Measurements from ENCODE around the gene SUN5. TPM values are rescaled to one million over a fixed set of nuclear protein-coding genes. Genes with fewer than 3 reads are reported as not detected.

The SUN5 gene
- total and polyA plus RNA-seq, 7 experiments from 2014 or later, result not detected

DNA sequence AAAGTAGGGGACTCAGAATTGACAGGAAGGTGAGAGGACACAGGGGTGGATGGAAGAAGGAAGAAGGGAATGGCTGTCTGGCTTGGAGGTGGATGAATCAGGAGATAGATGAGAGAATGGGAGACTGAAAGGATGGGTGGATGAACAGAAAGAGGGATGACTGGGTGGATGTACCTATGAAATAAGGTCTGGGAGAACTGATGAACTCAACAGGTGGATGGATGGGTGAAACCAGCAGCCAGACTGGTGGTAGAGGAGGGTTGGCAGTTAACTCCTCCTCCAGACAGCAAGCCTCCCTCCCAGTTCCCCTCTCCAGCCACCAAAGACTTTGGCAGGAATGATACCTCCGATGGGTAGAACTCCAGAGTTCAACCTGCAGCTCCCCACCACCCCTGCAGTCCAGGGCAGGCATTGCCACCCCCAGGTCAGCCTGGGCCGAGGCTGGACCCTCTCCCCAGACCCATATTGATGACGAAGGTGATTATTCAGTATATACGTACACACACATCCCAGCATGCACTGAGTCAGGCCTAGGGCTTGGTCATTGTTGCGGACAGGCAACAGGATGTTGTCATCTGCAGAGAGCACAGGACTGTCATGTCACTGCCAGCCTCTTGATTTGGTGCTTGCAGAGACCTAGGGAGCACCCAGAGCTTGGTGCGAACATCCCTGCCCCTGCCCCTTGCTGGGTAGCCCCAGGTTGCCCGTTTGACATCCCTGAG lies 2.0 kb downstream of the SUN5 start:
- ChIA-PET CTCF (interaction anchor here (1.0 kb wide), 1 partner anchor 36 kb away, joined by 3 read pairs; no protein-coding TSS in a partner anchor), POLR2A (interaction anchor here (1.0 kb wide), 1 partner anchor 26 kb away, joined by 3 read pairs; no protein-coding TSS in a partner anchor)
- H3K9me3 Mint-ChIP-seq, result peaks cover 0 to 9% (median 0%) of the 10 kb centered on the region in 11 donors
- H3K36me3 Mint-ChIP-seq, result peaks cover 0 to 3% (median 0%) of the 10 kb centered on the region in 5 donors
- H3K9me3 ChIP-seq (ENCODE audit: control insufficient read depth in 2 of 3, low read length in 3 of 3), result peaks cover 0 to 3% (median 0%) of the 10 kb centered on the region in 3 experiments
- no peak overlapping the region for H3K27ac ChIP-seq (ENCODE audit: low read depth, low read length)
- H3K27ac Mint-ChIP-seq, result peak overlapping the region in 6 of 9 donors; percentile 7 to 80 (median 42)
- no peaks in the 10 kb centered on the region for H3K36me3 ChIP-seq (ENCODE audit: control insufficient read depth in 2 of 3, insufficient read depth in 3 of 3, low read length in 3 of 3)
- DNase-seq, result no peak
- no peaks in the 10 kb centered on the region for H3K27me3 Mint-ChIP-seq
- intact Hi-C loops (cut with micrococcal nuclease), result no loop called here
- no peak for ATAC-seq
- H3K4me1 ChIP-seq (ENCODE audit: control insufficient read depth in 2 of 2, insufficient read depth in 2 of 2, low read length in 2 of 2), result peaks cover 0 to 20% of the 10 kb centered on the region in 2 donors
- H3K27me3 ChIP-seq (ENCODE audit: control insufficient read depth in 2 of 2, insufficient read depth in 2 of 2, low read length in 2 of 2), result no peaks in the 10 kb centered on the region
- no peak overlapping the region for H3K4me3 ChIP-seq (ENCODE audit: low read length)
- peaks cover 6 to 62% (median 47%) of the 10 kb centered on the region in 7 donors for H3K4me1 Mint-ChIP-seq
- peak overlapping the region in 3 of 10 donors; percentile 3 to 25 (median 3) for H3K4me3 Mint-ChIP-seq

DNA sequence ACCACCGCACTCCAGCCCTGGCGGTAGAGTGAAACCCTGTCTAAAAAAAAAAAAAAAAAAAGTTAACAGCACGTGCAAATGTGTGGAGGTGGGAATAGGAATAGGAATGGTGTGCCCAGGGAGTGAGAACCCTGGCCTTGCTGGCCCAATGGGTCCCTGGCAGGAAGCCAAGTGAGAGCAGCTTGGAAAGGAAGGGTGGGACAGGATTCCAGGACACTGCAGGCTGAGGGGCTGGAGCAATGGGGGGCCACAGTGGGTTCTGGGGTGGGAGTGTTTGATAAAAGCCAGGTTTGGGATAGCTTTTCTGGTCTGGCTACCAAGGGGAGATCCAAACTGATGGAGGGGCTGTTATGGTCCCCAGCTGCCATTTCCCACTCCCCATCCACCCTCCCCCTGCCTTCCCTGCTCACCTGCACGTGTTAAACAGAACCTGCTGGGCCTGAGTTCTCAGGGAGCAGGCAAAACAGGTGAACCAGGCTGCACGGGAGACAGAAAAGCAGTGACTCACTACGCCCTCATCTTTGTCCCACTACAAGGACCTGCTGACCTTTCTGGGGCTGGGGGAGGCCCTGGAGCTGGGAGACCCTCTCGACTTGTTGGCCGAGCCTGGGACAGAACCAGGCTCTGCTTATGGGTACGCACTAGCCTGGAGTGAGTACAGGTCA lies 3.3 kb downstream of the SUN5 start:
- H3K27me3 Mint-ChIP-seq, result no peaks in the 10 kb centered on the region
- no peak overlapping the region for H3K27ac ChIP-seq (ENCODE audit: low read depth, low read length)
- peaks cover 0 to 22% (median 3%) of the 10 kb centered on the region in 11 donors for H3K9me3 Mint-ChIP-seq
- no peak overlapping the region for H3K4me3 Mint-ChIP-seq
- H3K27ac Mint-ChIP-seq, result peak overlapping the region in 7 of 9 donors; percentile 7 to 79 (median 40)
- peaks cover 0 to 3% (median 0%) of the 10 kb centered on the region in 3 experiments for H3K9me3 ChIP-seq (ENCODE audit: control insufficient read depth in 2 of 3, low read length in 3 of 3)
- ATAC-seq (no peak), DNase-seq (no peak)
- H3K4me1 Mint-ChIP-seq, result peaks cover 9 to 67% (median 59%) of the 10 kb centered on the region in 7 donors
- CTCF ChIA-PET, result no interaction called here
- no peaks in the 10 kb centered on the region for H3K36me3 ChIP-seq (ENCODE audit: control insufficient read depth in 2 of 3, insufficient read depth in 3 of 3, low read length in 3 of 3)
- POLR2A ChIA-PET, result no interaction called here
- H3K36me3 Mint-ChIP-seq, result peaks cover 0 to 8% (median 0%) of the 10 kb centered on the region in 5 donors
- intact Hi-C loops (cut with micrococcal nuclease), result no loop called here
- H3K4me1 ChIP-seq (ENCODE audit: control insufficient read depth in 2 of 2, insufficient read depth in 2 of 2, low read length in 2 of 2), result peaks cover 0 to 24% of the 10 kb centered on the region in 2 donors
- H3K4me3 ChIP-seq (ENCODE audit: low read length), result no peak overlapping the region
- H3K27me3 ChIP-seq (ENCODE audit: control insufficient read depth in 2 of 2, insufficient read depth in 2 of 2, low read length in 2 of 2), result no peaks in the 10 kb centered on the region

DNA sequence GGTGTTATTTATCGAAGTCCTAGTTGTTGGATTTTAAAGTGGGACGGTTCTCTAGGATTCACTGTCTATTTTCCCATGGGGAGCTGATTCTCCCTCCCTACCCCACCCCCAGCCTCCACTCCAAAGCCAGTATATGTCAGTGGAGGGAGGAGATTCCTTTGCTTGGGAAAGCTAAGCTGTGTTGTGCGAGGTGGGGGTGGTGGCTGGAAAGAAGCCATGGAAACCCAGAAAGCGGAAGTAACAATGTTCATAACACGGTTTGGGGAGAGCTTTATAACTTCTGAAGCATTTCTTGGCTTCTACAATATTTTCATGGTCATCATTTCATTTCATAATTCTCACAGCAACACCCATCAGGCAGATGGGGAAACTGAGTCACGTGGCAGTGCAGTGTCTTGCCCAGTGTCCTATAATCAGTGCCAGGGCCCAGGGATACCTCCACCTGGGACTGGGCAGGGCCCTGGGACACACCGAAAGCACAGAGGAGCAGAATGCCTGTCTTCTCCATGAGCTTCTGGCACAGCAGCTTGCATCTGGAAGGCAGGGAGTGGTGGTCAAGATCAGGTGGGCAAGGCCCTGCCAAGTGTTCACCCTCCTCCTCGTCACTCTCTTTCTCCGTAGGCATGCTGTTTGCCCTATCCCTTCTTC lies 4.5 kb downstream of the SUN5 start:
- no peak overlapping the region for H3K4me3 ChIP-seq (ENCODE audit: low read length)
- ChIA-PET CTCF (interaction anchor here (0.5 to 0.7 kb wide), 2 partner anchors 98 to 100 kb away, joined by 3 read pairs; no protein-coding TSS in a partner anchor), POLR2A (interaction anchor here (0.6 to 1.4 kb wide), 5 partner anchors 27 to 287 kb away, joined by 3 to 4 read pairs (median 3); no protein-coding TSS in a partner anchor)

DNA sequence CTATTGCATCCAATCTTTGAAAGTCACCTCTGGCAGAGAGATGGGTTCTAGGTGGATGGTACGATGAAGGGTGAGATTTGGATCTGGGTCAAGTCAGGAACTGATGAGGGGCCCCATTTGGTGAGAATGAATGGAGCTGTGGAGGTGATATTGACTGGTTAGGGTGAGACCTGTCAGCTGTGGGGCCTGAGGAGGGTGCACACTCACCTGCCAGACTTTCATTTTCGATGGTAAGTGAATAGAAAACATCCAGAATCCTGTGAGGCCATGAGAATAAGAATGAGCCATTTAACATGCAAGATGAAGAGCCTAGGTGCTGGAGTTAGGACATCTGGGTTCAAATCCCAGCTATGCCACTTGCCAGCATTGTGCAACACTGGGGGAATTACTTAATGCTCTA lies 6.8 kb downstream of the SUN5 start:
- ChIA-PET CTCF (interaction anchor here (1.0 kb wide), 1 partner anchor 53 kb away, joined by 3 read pairs; no protein-coding TSS in a partner anchor), POLR2A (no interaction called here)
- H3K4me1 Mint-ChIP-seq, result peaks cover 9 to 73% (median 62%) of the 10 kb centered on the region in 7 donors
- H3K9me3 ChIP-seq (ENCODE audit: control insufficient read depth in 2 of 3, low read length in 3 of 3), result peaks cover 0 to 5% (median 0%) of the 10 kb centered on the region in 3 experiments
- intact Hi-C loops (cut with micrococcal nuclease), result loop anchor here in 1 of 2 donors (10.0 kb wide), 1 partner anchor 53 kb away; no protein-coding TSS in a partner anchor
- peak overlapping the region in 2 of 9 donors; percentile 27 to 36 for H3K27ac Mint-ChIP-seq
- no peaks in the 10 kb centered on the region for H3K36me3 ChIP-seq (ENCODE audit: control insufficient read depth in 2 of 3, insufficient read depth in 3 of 3, low read length in 3 of 3)
- no peaks in the 10 kb centered on the region for H3K27me3 ChIP-seq (ENCODE audit: control insufficient read depth in 2 of 2, insufficient read depth in 2 of 2, low read length in 2 of 2)
- peaks cover 0 to 30% (median 7%) of the 10 kb centered on the region in 11 donors for H3K9me3 Mint-ChIP-seq
- peaks cover 0 to 20% of the 10 kb centered on the region in 2 donors for H3K4me1 ChIP-seq (ENCODE audit: control insufficient read depth in 2 of 2, insufficient read depth in 2 of 2, low read length in 2 of 2)
- H3K4me3 ChIP-seq (ENCODE audit: low read length), result no peak overlapping the region
- no peak overlapping the region for H3K27ac ChIP-seq (ENCODE audit: low read depth, low read length)
- no peak for ATAC-seq
- H3K4me3 Mint-ChIP-seq, result peak overlapping the region in 3 of 10 donors; percentile 1 to 36 (median 25)
- peaks cover 4 to 17% (median 6%) of the 10 kb centered on the region in 5 donors for H3K36me3 Mint-ChIP-seq
- no peak for DNase-seq
- no peaks in the 10 kb centered on the region for H3K27me3 Mint-ChIP-seq

More for the DNA sequence above, 4.5 kb downstream of the SUN5 start:
- H3K4me1 ChIP-seq (ENCODE audit: control insufficient read depth in 2 of 2, insufficient read depth in 2 of 2, low read length in 2 of 2), result peaks cover 0 to 19% of the 10 kb centered on the region in 2 donors
- Mint-ChIP-seq H3K36me3 (peaks cover 3 to 13% (median 5%) of the 10 kb centered on the region in 5 donors), H3K27me3 (no peaks in the 10 kb centered on the region), H3K4me3 (peak overlapping the region in 4 of 10 donors; percentile 10 to 39 (median 28)), H3K27ac (peak overlapping the region in 6 of 9 donors; percentile 5 to 56 (median 35)), H3K4me1 (peaks cover 9 to 64% (median 54%) of the 10 kb centered on the region in 7 donors), H3K9me3 (peaks cover 0 to 22% (median 5%) of the 10 kb centered on the region in 11 donors)
- H3K36me3 ChIP-seq (ENCODE audit: control insufficient read depth in 2 of 3, insufficient read depth in 3 of 3, low read length in 3 of 3), result no peaks in the 10 kb centered on the region
- no peaks in the 10 kb centered on the region for H3K27me3 ChIP-seq (ENCODE audit: control insufficient read depth in 2 of 2, insufficient read depth in 2 of 2, low read length in 2 of 2)
- no peak overlapping the region for H3K27ac ChIP-seq (ENCODE audit: low read depth, low read length)
- intact Hi-C loops (cut with micrococcal nuclease), result loop anchor here in 1 of 2 donors (10.0 kb wide), 1 partner anchor 55 kb away; no protein-coding TSS in a partner anchor
- DNase-seq, result no peak
- H3K9me3 ChIP-seq (ENCODE audit: control insufficient read depth in 2 of 3, low read length in 3 of 3), result peaks cover 0 to 5% (median 0%) of the 10 kb centered on the region in 3 experiments
- ATAC-seq, result no peak

DNA sequence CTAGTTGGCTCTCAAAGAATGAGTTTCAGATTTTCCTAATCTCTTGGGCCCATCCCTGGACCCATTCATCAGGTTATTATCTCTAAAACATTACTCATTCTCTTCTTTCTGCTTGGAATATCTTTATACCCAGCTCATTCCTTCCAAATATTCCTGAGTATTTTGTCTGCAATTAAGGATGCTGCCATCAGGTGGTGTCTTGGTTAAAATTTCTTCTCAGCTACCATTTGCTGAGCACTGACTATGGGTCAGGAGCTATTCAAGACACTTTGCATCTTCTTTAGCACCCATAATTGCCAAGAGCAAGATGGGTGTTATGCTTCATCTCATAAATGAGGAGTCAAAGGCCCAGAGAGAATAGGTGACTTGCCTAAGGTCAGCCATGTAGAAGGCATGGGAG lies 8.4 kb downstream of the SUN5 start:
- intact Hi-C loops (cut with micrococcal nuclease), result loop anchor here in 1 of 2 donors (10.0 kb wide), 1 partner anchor 51 kb away; no protein-coding TSS in a partner anchor
- ATAC-seq (no peak), DNase-seq (no peak)
- H3K9me3 Mint-ChIP-seq, result peaks cover 0 to 30% (median 7%) of the 10 kb centered on the region in 11 donors
- H3K27ac Mint-ChIP-seq, result peak overlapping the region in 1 of 9 donors; percentile 26
- peaks cover 12 to 74% (median 64%) of the 10 kb centered on the region in 7 donors for H3K4me1 Mint-ChIP-seq
- Histone ChIP-seq H3K9me3 (ENCODE audit: control insufficient read depth in 2 of 3, low read length in 3 of 3) (peaks cover 0 to 5% (median 0%) of the 10 kb centered on the region in 3 experiments), H3K36me3 (ENCODE audit: control insufficient read depth in 2 of 3, insufficient read depth in 3 of 3, low read length in 3 of 3) (no peaks in the 10 kb centered on the region), H3K4me3 (ENCODE audit: low read length) (no peak overlapping the region), H3K4me1 (ENCODE audit: control insufficient read depth in 2 of 2, insufficient read depth in 2 of 2, low read length in 2 of 2) (peaks cover 0 to 31% of the 10 kb centered on the region in 2 donors), H3K27me3 (ENCODE audit: control insufficient read depth in 2 of 2, insufficient read depth in 2 of 2, low read length in 2 of 2) (no peaks in the 10 kb centered on the region), H3K27ac (ENCODE audit: low read depth, low read length) (no peak overlapping the region)
- ChIA-PET CTCF (interaction anchor here (1.1 kb wide), 2 partner anchors 10 to 50 kb away, joined by 3 read pairs; no protein-coding TSS in a partner anchor), POLR2A (interaction anchor here (0.7 kb wide), 1 partner anchor 91 kb away, joined by 3 read pairs; no protein-coding TSS in a partner anchor)
- H3K36me3 Mint-ChIP-seq, result peaks cover 5 to 20% (median 8%) of the 10 kb centered on the region in 5 donors
- peaks cover 0 to 2% (median 0%) of the 10 kb centered on the region in 5 donors for H3K27me3 Mint-ChIP-seq
- no peak overlapping the region for H3K4me3 Mint-ChIP-seq

Measured in naive thymus-derived CD4-positive, alpha-beta T cell (primary cell).